GM06990 (cell line): ENCODE data around the gene LDLR.

Experiments
- DNase-seq: peaks from one replicate; pipeline ENCODE4 v3.0.0-alpha.2; 2011; ENCODE audit not compliant: insufficient read length; ENCODE audit errors: extremely low read depth
- H3K27me3 ChIP-seq: replicated peaks from 2 replicates; pipeline ENCODE4 v1.6.0; 2011; ENCODE audit warnings: low read length; ENCODE audit not compliant: control insufficient read depth, insufficient read depth
- H3K36me3 ChIP-seq: 2 replicates; pipeline ENCODE4 v1.5.1; 2011; ENCODE audit warnings: low read length; ENCODE audit not compliant: control insufficient read depth, insufficient read depth
- H3K4me3 ChIP-seq: replicated peaks from 2 replicates; pipeline ENCODE4 v1.5.1; 2011; ENCODE audit warnings: low read depth, mild to moderate bottlenecking, control low read depth, low read length
- CTCF ChIP-seq: IDR thresholded peaks from 2 replicates; pipeline ENCODE4 v1.5.1; 2011; ENCODE audit warnings: low read length, control low read depth, mild to moderate bottlenecking, inconsistent platforms; ENCODE audit not compliant: insufficient read depth, poor library complexity, severe bottlenecking

The LDLR gene

DNA sequence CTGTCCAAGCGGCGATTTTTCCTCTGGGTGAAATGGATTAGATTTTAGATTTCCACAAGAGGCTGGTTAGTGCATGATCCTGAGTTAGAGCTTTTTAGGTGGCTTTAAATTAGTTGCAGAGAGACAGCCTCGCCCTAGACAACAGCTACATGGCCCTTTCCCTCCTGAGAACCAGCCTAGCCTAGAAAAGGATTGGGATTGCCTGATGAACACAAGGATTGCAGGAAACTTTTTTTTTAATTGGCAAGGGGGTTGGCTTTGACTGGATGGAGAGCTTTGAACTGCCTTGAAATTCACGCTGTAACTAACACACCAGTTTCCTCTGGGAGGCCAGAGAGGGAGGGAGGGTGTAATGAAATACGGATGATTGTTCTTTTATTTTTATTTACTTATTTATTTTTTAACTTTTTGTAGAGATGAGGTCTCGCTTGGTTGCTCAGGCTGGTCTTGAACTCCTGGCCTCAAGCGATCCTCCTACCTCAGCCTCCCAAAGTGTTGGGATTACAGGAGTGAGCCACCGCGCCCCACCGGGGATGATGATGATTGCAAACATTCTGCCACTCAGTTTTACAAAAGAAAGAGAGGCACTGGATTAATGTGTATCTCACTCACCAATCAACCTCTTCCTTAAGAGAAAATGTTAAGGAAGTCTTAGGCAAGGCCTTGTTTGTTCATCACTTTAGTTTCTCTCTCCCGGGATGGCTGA, 1.9 kb downstream of the LDLR start:
- no peak for TF ChIP-seq CTCF
- peak overlapping the region; percentile 89 for H3K4me3 ChIP-seq
- H3K27me3 ChIP-seq, result no peaks in the 10 kb centered on the region
- H3K36me3 ChIP-seq, result peaks cover 3% of the 10 kb centered on the region
- DNase-seq, result no peak

DNA sequence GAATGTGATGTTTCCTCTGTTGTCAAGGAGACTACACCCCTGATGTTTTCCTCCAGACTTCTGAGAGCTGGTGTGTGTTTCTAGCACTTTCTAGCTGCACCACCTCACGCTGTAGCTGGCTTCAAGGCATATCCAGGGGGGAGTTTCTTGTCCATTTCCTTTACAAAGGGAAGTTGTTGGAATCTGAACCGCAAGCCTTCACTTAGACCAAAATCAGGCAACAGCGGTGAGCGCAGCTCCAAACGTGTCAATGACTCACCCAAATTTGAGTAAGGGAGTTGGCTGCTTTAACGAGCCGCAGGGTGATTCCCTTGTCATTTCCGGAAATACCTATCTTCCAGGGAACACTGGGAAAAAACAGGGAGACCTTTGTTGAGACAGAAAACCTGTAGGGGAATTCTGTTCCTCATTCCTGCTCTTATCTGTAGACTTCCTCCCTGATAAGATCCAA, 2.5 kb downstream of the LDLR start:
- Histone ChIP-seq H3K36me3 (peaks cover 6% of the 10 kb centered on the region), H3K4me3 (peak overlapping the region; percentile 89), H3K27me3 (no peaks in the 10 kb centered on the region)
- no peak for DNase-seq
- no peak for TF ChIP-seq CTCF

GRCh38 chr19:11092181-11092538, 2.9 kb downstream of the LDLR start:
- DNase-seq, result no peak
- no peak for TF ChIP-seq CTCF
- Histone ChIP-seq H3K4me3 (peak overlapping the region; percentile 89), H3K36me3 (peaks cover 6% of the 10 kb centered on the region), H3K27me3 (no peaks in the 10 kb centered on the region)

- Histone ChIP-seq H3K36me3 (peaks cover 6% of the 10 kb centered on the region), H3K4me3 (no peak overlapping the region; the same call in 1 of the 2 replicates), H3K27me3 (no peaks in the 10 kb centered on the region)
- DNase-seq, result no peak
- TF ChIP-seq CTCF, result no peak
These were observed 4.5 kb downstream of the LDLR start for GRCh38 chr19:11093689-11094238.

GRCh38 chr19:11094520-11094894, 5.2 kb downstream of the LDLR start:
- H3K27me3 ChIP-seq, result no peaks in the 10 kb centered on the region
- H3K36me3 ChIP-seq, result peaks cover 6% of the 10 kb centered on the region
- no peak for DNase-seq
- H3K4me3 ChIP-seq, result peak overlapping the region; percentile 30; the same call in 1 of the 2 replicates
- no peak for TF ChIP-seq CTCF
